ENCODE data around the gene COL27A1. TPM values are rescaled to one million over a fixed set of nuclear protein-coding genes. Genes with fewer than 3 reads are reported as not detected.

COL27A1 gene
- total RNA-seq, 1 experiment from 2014 or later, result 12.0 TPM

DNA sequence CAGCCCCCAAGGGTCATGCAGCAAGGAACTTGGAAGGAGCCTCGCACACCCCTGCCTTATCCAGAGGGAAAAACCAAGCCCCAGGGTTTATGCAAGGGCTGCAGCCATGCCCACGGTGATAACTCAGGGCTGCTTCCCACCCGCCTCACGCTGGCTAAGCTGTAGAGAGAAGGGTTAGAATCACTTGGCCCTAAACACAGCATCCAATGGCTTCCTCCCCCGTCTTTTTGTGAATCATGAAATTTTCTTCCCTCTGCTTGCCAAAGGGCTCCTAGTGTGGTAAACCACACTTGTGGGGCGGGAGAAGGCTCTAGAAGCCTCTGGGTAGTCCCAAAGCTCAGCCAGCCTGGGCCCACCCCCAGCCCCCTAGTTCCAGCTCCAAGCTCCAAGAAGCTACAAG is 111.6 kb downstream of the COL27A1 start:
- Histone ChIP-seq H3K9me2 (ENCODE audit: insufficient read depth) (no peaks in the 10 kb centered on the region), H3K4me3 (replicated peaks in 1 of 2; ENCODE audit: low read depth in 1 of 2, low read length in 2 of 2) (no peak overlapping the region), H3K79me2 (ENCODE audit: insufficient read depth, low read length) (no peaks in the 10 kb centered on the region), H3K4me1 (ENCODE audit: control insufficient read depth in 1 of 2, insufficient read depth in 2 of 2, low read length in 2 of 2) (no peaks in the 10 kb centered on the region), H3K4me2 (ENCODE audit: low read length) (no peak overlapping the region), H4K20me1 (ENCODE audit: insufficient read depth) (no peaks in the 10 kb centered on the region), H3K27ac (ENCODE audit: low read depth, low read length) (no peak overlapping the region), H3K36me3 (ENCODE audit: control insufficient read depth in 1 of 2, insufficient read depth in 2 of 2, low read length in 2 of 2) (no peaks in the 10 kb centered on the region), H3K9ac (ENCODE audit: low read length) (no peak overlapping the region), H3K27me3 (ENCODE audit: insufficient read depth, low read length) (no peaks in the 10 kb centered on the region), H2AFZ (ENCODE audit: low read depth, low read length, poor library complexity, severe bottlenecking) (no peak overlapping the region), H3K9me3 (ENCODE audit: control insufficient read depth in 1 of 2, insufficient read depth in 1 of 2, low read depth in 1 of 2, low read length in 2 of 2) (no peaks in the 10 kb centered on the region)
- ChIA-PET POLR2A (no interaction called here), RAD21 (ENCODE audit: low non-redundant PET in 1 of 2, low total read pairs in 2 of 2, uncharacterized antibody in 2 of 2, unreplicated experiment in 2 of 2) (no interaction called here), CTCF (interaction anchor here (0.6 kb wide), 1 partner anchor 169 kb away, joined by 3 read pairs; no protein-coding TSS in a partner anchor)
- ATAC-seq (no peak), DNase-seq (ENCODE audit: low read depth, low spot score) (no peak)
- intact Hi-C loops (cut with micrococcal nuclease), result no loop called here
- TF ChIP-seq FOSL1 (IDR thresholded peaks at IDR 0.05; ENCODE audit: low read depth) (no peak), EGR1 (IDR thresholded peaks at IDR 0.05; ENCODE audit: low read depth) (no peak), CEBPB (IDR thresholded peaks at IDR 0.05; ENCODE audit: low read depth) (no peak), ELF1 (IDR thresholded peaks at IDR 0.05; ENCODE audit: borderline replicate concordance, low read depth) (no peak), SIN3A (IDR thresholded peaks at IDR 0.05; ENCODE audit: low read depth) (no peak), ZFX (IDR thresholded peaks at IDR 0.05) (no peak), CBX3 (IDR thresholded peaks at IDR 0.05; ENCODE audit: low read depth) (no peak), TCF7L2 (IDR thresholded peaks at IDR 0.05; ENCODE audit: borderline replicate concordance, extremely low read depth, insufficient read depth, insufficient read length) (no peak)
- TF ChIP-seq, protein P1, sequence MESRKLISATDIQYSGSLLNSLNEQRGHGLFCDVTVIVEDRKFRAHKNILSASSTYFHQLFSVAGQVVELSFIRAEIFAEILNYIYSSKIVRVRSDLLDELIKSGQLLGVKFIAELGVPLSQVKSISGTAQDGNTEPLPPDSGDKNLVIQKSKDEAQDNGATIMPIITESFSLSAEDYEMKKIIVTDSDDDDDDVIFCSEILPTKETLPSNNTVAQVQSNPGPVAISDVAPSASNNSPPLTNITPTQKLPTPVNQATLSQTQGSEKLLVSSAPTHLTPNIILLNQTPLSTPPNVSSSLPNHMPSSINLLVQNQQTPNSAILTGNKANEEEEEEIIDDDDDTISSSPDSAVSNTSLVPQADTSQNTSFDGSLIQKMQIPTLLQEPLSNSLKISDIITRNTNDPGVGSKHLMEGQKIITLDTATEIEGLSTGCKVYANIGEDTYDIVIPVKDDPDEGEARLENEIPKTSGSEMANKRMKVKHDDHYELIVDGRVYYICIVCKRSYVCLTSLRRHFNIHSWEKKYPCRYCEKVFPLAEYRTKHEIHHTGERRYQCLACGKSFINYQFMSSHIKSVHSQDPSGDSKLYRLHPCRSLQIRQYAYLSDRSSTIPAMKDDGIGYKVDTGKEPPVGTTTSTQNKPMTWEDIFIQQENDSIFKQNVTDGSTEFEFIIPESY (IDR thresholded peaks at IDR 0.05; ENCODE audit: extremely low read depth, insufficient replicate concordance, low read length), result no peak
- TF ChIP-seq, protein P2, sequence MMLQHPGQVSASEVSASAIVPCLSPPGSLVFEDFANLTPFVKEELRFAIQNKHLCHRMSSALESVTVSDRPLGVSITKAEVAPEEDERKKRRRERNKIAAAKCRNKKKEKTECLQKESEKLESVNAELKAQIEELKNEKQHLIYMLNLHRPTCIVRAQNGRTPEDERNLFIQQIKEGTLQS (IDR thresholded peaks at IDR 0.05), result no peak
- no TSS peak for BruUV-seq (replicated peaks)

Measured in HCT116 (cell line).